Stimulated activated naive CD8-positive, alpha-beta T cell treated with anti-CD3 and anti-CD28 coated beads, Interleukin-15, Interleukin-2, amounts not matched to agents 100 ng/mL and 50 ng/mL, for 24 hours (primary cell): Measurements from ENCODE around the gene KIR2DL4.
"Not testable (repeated sequence)": the region's sequence is repeated elsewhere in the genome, so short reads cannot be mapped to it uniquely, and the experiment has no call there.

ENCODE experiments used
- H3K27ac Mint-ChIP-seq: one replicate; pipeline ENCODE4 v1.8.0; 2021; ENCODE audit warnings: mild to moderate bottlenecking, mixed read lengths
- H3K27me3 Mint-ChIP-seq: one replicate; pipeline ENCODE4 v1.8.0; 2021; ENCODE audit warnings: mixed read lengths
- H3K36me3 Mint-ChIP-seq: one replicate; pipeline ENCODE4 v1.8.0; 2021; ENCODE audit warnings: low read depth, mixed read lengths
- H3K4me1 Mint-ChIP-seq: one replicate; pipeline ENCODE4 v1.8.0; 2021; ENCODE audit warnings: low read depth, mixed read lengths
- H3K4me3 Mint-ChIP-seq: one replicate; pipeline ENCODE4 v1.8.0; 2021; ENCODE audit warnings: mild to moderate bottlenecking, mixed read lengths
- H3K9me3 Mint-ChIP-seq: one replicate; pipeline ENCODE4 v1.8.0; 2021; ENCODE audit warnings: mixed read lengths

Gene KIR2DL4

GRCh38 chr19:54803410-54803809 is at the start of gene KIR2DL4:
TSS of gene KIR2DL4 (plus strand) at chr19:54803610. CDS start at chr19:54803652, 42 bp downstream.
- Mint-ChIP-seq H3K9me3 (peaks cover 5% of the 10 kb centered on the region), H3K4me3 (no peak within 1 kb of the TSS), H3K36me3 (no peaks in the 10 kb centered on the region), H3K4me1 (no peaks in the 10 kb centered on the region), H3K27ac (no peak within 1 kb of the TSS), H3K27me3 (peaks cover 30% of the 10 kb centered on the region)

GRCh38 chr19:54756204-54757110 is 47.0 kb upstream of the KIR2DL4 start:
- not testable (repeated sequence) for H3K4me1 Mint-ChIP-seq, H3K9me3 Mint-ChIP-seq, H3K4me3 Mint-ChIP-seq, H3K27ac Mint-ChIP-seq, H3K27me3 Mint-ChIP-seq, H3K36me3 Mint-ChIP-seq

GRCh38 chr19:54758577-54758976 is 44.8 kb upstream of the KIR2DL4 start:
- H3K9me3 Mint-ChIP-seq, H3K4me1 Mint-ChIP-seq, H3K36me3 Mint-ChIP-seq, H3K27ac Mint-ChIP-seq, H3K4me3 Mint-ChIP-seq, H3K27me3 Mint-ChIP-seq: not testable (repeated sequence)

- not testable (repeated sequence) for H3K27ac Mint-ChIP-seq, H3K4me3 Mint-ChIP-seq, H3K9me3 Mint-ChIP-seq, H3K4me1 Mint-ChIP-seq, H3K27me3 Mint-ChIP-seq, H3K36me3 Mint-ChIP-seq
These were observed 39.2 kb upstream of the KIR2DL4 start for GRCh38 chr19:54764219-54764618.

- not testable (repeated sequence) for H3K27me3 Mint-ChIP-seq, H3K4me3 Mint-ChIP-seq, H3K36me3 Mint-ChIP-seq
These were observed 36.9 kb upstream of the KIR2DL4 start for GRCh38 chr19:54766464-54766863.

GRCh38 chr19:54769646-54770045 is 33.8 kb upstream of the KIR2DL4 start, which contains the start of gene KIR2DL1:
TSS of gene KIR2DL1 (plus strand) at chr19:54769793. CDS start at chr19:54769851, 58 bp downstream.
- not testable (repeated sequence) for H3K9me3 Mint-ChIP-seq, H3K36me3 Mint-ChIP-seq, H3K4me3 Mint-ChIP-seq, H3K27ac Mint-ChIP-seq, H3K27me3 Mint-ChIP-seq, H3K4me1 Mint-ChIP-seq

More at GRCh38 chr19:54766464-54766863, 36.9 kb upstream of the KIR2DL4 start:
- H3K9me3 Mint-ChIP-seq, H3K4me1 Mint-ChIP-seq, H3K27ac Mint-ChIP-seq: not testable (repeated sequence)

- H3K4me1 Mint-ChIP-seq, H3K4me3 Mint-ChIP-seq, H3K27me3 Mint-ChIP-seq, H3K27ac Mint-ChIP-seq, H3K36me3 Mint-ChIP-seq, H3K9me3 Mint-ChIP-seq: not testable (repeated sequence)
These were observed 32.9 kb upstream of the KIR2DL4 start for GRCh38 chr19:54770511-54770910.

GRCh38 chr19:54771018-54771960 is 32.1 kb upstream of the KIR2DL4 start:
- H3K4me1 Mint-ChIP-seq, H3K9me3 Mint-ChIP-seq, H3K27me3 Mint-ChIP-seq, H3K4me3 Mint-ChIP-seq, H3K27ac Mint-ChIP-seq, H3K36me3 Mint-ChIP-seq: not testable (repeated sequence)

GRCh38 chr19:54772666-54773065 is 30.7 kb upstream of the KIR2DL4 start:
- not testable (repeated sequence) for H3K27ac Mint-ChIP-seq, H3K4me1 Mint-ChIP-seq, H3K4me3 Mint-ChIP-seq, H3K9me3 Mint-ChIP-seq, H3K27me3 Mint-ChIP-seq, H3K36me3 Mint-ChIP-seq

- H3K27me3 Mint-ChIP-seq, H3K4me3 Mint-ChIP-seq: not testable (repeated sequence)
These were observed 28.2 kb upstream of the KIR2DL4 start for GRCh38 chr19:54775095-54775815.

GRCh38 chr19:54775830-54776229 is 27.6 kb upstream of the KIR2DL4 start:
- H3K27me3 Mint-ChIP-seq, H3K9me3 Mint-ChIP-seq, H3K27ac Mint-ChIP-seq, H3K4me1 Mint-ChIP-seq, H3K4me3 Mint-ChIP-seq, H3K36me3 Mint-ChIP-seq: not testable (repeated sequence)

More at GRCh38 chr19:54775095-54775815, 28.2 kb upstream of the KIR2DL4 start:
- not testable (repeated sequence) for H3K4me1 Mint-ChIP-seq, H3K36me3 Mint-ChIP-seq, H3K27ac Mint-ChIP-seq, H3K9me3 Mint-ChIP-seq

GRCh38 chr19:54777851-54778250 is 25.6 kb upstream of the KIR2DL4 start:
- H3K4me3 Mint-ChIP-seq, H3K9me3 Mint-ChIP-seq, H3K27me3 Mint-ChIP-seq, H3K27ac Mint-ChIP-seq, H3K36me3 Mint-ChIP-seq, H3K4me1 Mint-ChIP-seq: not testable (repeated sequence)

GRCh38 chr19:54778896-54779295 is 24.5 kb upstream of the KIR2DL4 start:
- not testable (repeated sequence) for H3K27ac Mint-ChIP-seq, H3K36me3 Mint-ChIP-seq, H3K27me3 Mint-ChIP-seq, H3K9me3 Mint-ChIP-seq, H3K4me1 Mint-ChIP-seq, H3K4me3 Mint-ChIP-seq

GRCh38 chr19:54782916-54783315 is 20.5 kb upstream of the KIR2DL4 start:
- not testable (repeated sequence) for H3K9me3 Mint-ChIP-seq, H3K36me3 Mint-ChIP-seq, H3K4me1 Mint-ChIP-seq, H3K4me3 Mint-ChIP-seq, H3K27ac Mint-ChIP-seq
- H3K27me3 Mint-ChIP-seq = peaks cover 14% of the 10 kb centered on the region
